Fibroblast of villous mesenchyme (primary cell): Measurements from ENCODE around the gene INPP5A. TPM values are rescaled to one million over a fixed set of nuclear protein-coding genes. Genes with fewer than 3 reads are reported as not detected.

Experiments
- DNase-seq: peaks from one replicate; pipeline ENCODE4 v3.0.0-alpha.2; 2010; ENCODE audit warnings: low read depth
- H3K4me3 ChIP-seq: 2 replicates; pipeline ENCODE4 v1.5.1; 2011; ENCODE audit warnings: low read depth, mild to moderate bottlenecking, low read length
- total RNA-seq: library from RNA; depleted of rRNA; stranded (reverse); fragments of >200 nt; gene quantifications from 2 replicates; pipeline ENCODE4 v1.2.3, GENCODE V29; 2012
- TF ChIP-seq, protein P1 (sequence below): IDR thresholded peaks from 2 replicates; pipeline ENCODE4 v1.5.1; 2012; ENCODE audit warnings: low read depth, mild to moderate bottlenecking, low read length; ENCODE audit not compliant: insufficient read depth

The INPP5A gene
- total RNA-seq, 1 donor: 33.2 TPM

- TF ChIP-seq, protein P1, sequence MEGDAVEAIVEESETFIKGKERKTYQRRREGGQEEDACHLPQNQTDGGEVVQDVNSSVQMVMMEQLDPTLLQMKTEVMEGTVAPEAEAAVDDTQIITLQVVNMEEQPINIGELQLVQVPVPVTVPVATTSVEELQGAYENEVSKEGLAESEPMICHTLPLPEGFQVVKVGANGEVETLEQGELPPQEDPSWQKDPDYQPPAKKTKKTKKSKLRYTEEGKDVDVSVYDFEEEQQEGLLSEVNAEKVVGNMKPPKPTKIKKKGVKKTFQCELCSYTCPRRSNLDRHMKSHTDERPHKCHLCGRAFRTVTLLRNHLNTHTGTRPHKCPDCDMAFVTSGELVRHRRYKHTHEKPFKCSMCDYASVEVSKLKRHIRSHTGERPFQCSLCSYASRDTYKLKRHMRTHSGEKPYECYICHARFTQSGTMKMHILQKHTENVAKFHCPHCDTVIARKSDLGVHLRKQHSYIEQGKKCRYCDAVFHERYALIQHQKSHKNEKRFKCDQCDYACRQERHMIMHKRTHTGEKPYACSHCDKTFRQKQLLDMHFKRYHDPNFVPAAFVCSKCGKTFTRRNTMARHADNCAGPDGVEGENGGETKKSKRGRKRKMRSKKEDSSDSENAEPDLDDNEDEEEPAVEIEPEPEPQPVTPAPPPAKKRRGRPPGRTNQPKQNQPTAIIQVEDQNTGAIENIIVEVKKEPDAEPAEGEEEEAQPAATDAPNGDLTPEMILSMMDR: no peak
- H3K4me3 ChIP-seq: no peak overlapping the region
- DNase-seq: no peak
These were observed 80.1 kb downstream of the INPP5A start for GRCh38 chr10:132617737-132618052.

DNA sequence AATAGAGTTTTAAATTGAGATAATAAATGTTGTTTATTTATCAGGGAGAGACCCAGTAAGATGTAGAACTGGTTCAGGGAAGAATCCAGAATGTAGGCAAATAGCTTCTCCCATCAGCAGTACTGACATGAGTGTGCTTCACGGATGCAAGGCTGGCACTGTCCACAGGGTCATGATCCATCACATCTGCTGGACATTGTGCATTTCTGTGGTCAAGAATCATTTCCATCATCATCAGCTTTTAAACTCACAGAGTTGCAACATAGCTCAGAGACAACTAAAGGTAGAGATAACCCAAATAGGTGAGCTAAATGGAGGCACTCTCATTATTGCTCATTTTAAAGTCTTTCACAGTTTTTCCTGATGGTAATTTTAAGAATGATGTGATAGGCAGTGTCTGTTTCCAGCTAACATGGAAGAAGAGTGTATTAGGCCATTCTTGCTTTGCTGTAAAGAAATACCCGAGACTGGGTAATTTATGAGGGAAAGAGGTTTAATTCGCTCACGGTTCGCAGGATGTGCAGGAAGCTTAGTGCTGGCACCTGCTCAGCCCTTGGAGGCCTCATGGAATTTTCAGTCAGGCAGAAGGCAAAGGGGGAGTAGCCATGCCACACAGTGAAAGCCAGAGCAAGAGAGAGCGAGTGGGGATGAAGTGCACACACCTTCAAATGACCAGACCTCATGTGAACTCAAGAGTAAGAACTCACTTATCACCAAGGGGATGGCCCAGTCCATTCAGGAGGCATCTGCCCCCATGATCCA, 80.8 kb downstream of the INPP5A start:
- peak; percentile 34 for DNase-seq
- TF ChIP-seq, protein P1: no peak
- no peak overlapping the region for H3K4me3 ChIP-seq

- H3K4me3 ChIP-seq: no peak overlapping the region
- TF ChIP-seq, protein P1: no peak
- DNase-seq: no peak
These were observed 82.3 kb downstream of the INPP5A start for GRCh38 chr10:132619927-132620326.

GRCh38 chr10:132624061-132624846, 86.7 kb downstream of the INPP5A start:
- DNase-seq: no peak
- TF ChIP-seq, protein P1: no peak
- no peak overlapping the region for H3K4me3 ChIP-seq

DNA sequence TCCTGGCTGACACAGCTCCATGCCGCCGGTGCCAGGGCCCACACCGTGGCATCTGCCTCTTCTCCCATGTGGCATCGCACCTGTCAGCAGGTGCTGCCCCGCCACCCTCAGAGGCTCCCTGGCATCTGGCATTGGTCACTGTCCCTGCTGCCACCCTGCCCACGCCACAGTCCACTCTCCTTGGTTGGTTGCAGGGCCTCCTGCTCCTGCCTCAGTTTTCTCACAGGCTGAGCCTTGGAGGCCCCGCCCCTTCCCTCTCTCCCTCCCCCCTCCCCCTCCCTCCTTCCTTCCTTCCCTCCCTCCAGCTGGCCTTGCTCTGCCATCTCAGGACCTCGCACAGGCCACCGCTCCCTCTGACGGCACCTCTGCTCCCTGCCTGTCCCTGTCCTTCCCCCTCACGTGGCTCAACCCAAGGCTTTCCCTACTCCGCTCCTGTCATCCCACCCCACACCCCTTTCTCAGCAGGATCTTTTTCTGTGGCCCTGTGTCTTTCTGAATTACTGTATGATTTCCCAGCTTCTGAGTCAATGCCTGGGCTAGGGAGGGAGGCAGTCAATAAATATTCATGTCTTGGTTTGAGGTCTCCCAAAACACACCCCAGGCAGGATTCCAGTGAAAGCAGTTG, 87.4 kb downstream of the INPP5A start:
- TF ChIP-seq, protein P1: no peak
- no peak for DNase-seq
- no peak overlapping the region for H3K4me3 ChIP-seq

DNA sequence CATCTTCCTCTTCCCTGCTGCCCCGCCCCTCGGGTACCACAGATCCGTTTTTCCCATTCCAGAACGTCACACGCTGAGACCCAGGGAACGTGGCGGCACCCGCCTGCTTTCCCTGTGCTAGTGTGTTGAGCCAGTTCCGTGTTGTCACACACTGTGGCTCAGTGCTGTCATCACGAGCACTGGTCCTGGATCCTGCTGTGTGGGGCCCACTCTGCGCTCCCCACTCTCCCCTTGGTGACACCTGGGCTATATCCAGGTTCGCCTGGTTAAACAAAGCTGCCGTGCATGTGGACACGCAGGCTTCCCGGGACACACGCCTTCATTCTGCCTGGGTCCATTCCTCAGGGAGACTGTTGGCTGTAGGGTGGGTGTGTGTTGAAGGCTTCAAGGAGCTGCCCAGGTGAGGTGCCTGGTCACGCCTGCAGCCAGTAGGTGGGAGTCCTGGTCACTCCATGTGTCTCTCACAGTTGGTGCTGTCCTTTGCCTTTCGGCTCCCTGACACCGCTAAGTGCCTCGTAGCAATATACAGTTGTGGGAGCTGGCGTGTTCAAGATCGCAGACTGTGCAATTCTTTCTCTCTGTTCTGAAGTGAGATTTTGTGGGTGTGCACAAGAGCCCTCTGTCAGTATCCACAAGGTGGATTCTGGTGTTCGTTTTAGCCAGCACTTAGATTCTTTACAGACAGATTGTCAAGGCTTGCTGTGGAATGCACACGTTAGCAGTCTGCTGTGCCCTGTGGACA, 88.6 kb downstream of the INPP5A start:
- H3K4me3 ChIP-seq: no peak overlapping the region
- DNase-seq: no peak
- TF ChIP-seq, protein P1: no peak
